ENCODE results near the gene ADSL.

Gene ADSL

DNA sequence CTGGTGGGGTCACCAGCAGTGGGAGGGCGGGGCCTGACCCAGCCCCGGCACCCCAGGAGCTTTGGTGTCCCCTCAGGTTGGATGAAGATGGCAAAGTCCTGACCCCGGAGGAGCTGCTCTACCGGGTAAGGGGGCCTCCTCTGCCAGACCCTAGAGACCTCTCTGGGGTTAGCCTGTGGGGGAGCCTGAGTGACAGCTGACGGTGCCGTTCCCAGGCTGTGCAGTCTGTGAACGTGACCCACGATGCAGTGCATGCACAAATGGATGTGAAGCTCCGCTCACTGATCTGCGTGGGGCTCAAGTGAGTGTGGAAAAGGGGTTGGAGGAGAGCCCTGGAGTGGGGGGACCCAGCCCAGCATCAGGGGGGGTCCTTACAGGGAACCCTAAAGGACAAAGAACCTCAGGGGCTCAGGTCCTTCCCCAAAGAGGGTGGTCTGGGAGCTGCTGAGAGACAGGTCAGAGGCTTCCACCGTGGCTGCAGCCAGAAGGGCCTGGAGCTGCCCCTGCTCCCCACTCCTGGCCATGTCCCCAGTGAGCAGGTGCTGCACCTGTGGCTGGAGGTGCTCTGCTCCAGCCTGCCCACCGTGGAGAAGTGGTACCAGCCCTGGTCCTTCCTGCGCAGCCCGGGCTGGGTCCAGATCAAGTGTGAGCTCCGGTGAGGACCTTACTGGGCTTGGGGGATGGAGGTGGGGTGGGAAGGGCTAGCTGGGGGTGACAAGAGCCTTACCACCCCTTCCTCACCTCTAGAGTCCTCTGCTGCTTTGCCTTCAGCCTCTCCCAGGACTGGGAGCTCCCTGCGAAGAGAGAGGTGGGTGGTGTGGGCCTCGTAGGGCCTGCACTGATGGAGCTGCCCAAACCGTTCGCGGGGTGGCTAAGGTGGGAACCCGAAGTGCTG, 62.7 kb downstream of the ADSL start:
- no peaks in the 10 kb centered on the region for H4K20me1 ChIP-seq (ENCODE audit: insufficient read depth, low read length)
- no peak overlapping the region for H3K9ac ChIP-seq (ENCODE audit: low read length)
- peaks cover 24% of the 10 kb centered on the region for H3K4me1 ChIP-seq (ENCODE audit: low read length)
- no peaks in the 10 kb centered on the region for H3K79me2 ChIP-seq (ENCODE audit: low read length)
- no peak overlapping the region for H3K4me3 ChIP-seq (ENCODE audit: low read length)
- H3K4me2 ChIP-seq (ENCODE audit: low read length) = no peak overlapping the region
- no peaks in the 10 kb centered on the region for H3K9me3 ChIP-seq (ENCODE audit: insufficient read depth, low read length)
- no peaks in the 10 kb centered on the region for H3K27me3 ChIP-seq (ENCODE audit: low read depth, low read length)
- H2AFZ ChIP-seq (ENCODE audit: low read depth, low read length) = no peak overlapping the region
- H3K36me3 ChIP-seq (replicated peaks; ENCODE audit: low read depth, low read length) = peaks cover 52% of the 10 kb centered on the region
- no peak for TF ChIP-seq EZH2phosphoT487 (IDR thresholded peaks at IDR 0.05; ENCODE audit: low read depth)
- TF ChIP-seq, protein P1, sequence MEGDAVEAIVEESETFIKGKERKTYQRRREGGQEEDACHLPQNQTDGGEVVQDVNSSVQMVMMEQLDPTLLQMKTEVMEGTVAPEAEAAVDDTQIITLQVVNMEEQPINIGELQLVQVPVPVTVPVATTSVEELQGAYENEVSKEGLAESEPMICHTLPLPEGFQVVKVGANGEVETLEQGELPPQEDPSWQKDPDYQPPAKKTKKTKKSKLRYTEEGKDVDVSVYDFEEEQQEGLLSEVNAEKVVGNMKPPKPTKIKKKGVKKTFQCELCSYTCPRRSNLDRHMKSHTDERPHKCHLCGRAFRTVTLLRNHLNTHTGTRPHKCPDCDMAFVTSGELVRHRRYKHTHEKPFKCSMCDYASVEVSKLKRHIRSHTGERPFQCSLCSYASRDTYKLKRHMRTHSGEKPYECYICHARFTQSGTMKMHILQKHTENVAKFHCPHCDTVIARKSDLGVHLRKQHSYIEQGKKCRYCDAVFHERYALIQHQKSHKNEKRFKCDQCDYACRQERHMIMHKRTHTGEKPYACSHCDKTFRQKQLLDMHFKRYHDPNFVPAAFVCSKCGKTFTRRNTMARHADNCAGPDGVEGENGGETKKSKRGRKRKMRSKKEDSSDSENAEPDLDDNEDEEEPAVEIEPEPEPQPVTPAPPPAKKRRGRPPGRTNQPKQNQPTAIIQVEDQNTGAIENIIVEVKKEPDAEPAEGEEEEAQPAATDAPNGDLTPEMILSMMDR (IDR thresholded peaks at IDR 0.05; ENCODE audit: low read depth, low read length) = no peak
- H3K27ac ChIP-seq (ENCODE audit: low read length) = no peak overlapping the region

DNA sequence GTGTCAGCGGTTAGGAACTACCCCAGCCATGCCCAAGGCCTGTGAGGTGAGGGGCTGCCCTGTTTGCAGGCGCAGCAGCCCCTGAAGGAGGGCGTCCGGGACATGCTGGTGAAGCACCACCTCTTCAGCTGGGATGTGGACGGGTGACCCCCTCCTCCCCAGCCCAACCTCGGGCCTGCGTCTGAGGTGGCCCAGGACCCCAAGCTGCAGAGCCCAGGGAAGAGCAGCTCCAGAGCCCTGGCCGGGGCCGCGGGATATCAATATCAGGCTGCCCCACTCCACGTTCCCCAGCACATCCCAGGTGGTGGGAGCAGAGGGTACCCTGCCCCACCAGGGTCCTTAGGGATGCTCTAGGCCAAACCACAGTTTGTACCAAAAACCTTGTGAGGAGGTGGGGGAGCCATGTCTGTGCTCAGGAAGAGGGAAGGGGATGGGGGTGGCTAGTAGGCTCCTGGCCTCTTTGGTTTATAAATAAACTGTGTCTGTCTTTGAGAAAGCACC, 63.4 kb downstream of the ADSL start:
- H3K9me3 ChIP-seq (ENCODE audit: insufficient read depth, low read length) = no peaks in the 10 kb centered on the region
- H3K27ac ChIP-seq (ENCODE audit: low read length) = no peak overlapping the region
- H3K4me3 ChIP-seq (ENCODE audit: low read length) = no peak overlapping the region
- no peak for TF ChIP-seq EZH2phosphoT487 (IDR thresholded peaks at IDR 0.05; ENCODE audit: low read depth)
- TF ChIP-seq, protein P1 (IDR thresholded peaks at IDR 0.05; ENCODE audit: low read depth, low read length) = no peak
- H2AFZ ChIP-seq (ENCODE audit: low read depth, low read length) = no peak overlapping the region
- no peaks in the 10 kb centered on the region for H4K20me1 ChIP-seq (ENCODE audit: insufficient read depth, low read length)
- peaks cover 56% of the 10 kb centered on the region for H3K36me3 ChIP-seq (replicated peaks; ENCODE audit: low read depth, low read length)
- H3K79me2 ChIP-seq (ENCODE audit: low read length) = no peaks in the 10 kb centered on the region
- H3K4me1 ChIP-seq (ENCODE audit: low read length) = peaks cover 31% of the 10 kb centered on the region
- H3K27me3 ChIP-seq (ENCODE audit: low read depth, low read length) = no peaks in the 10 kb centered on the region
- H3K4me2 ChIP-seq (ENCODE audit: low read length) = no peak overlapping the region
- H3K9ac ChIP-seq (ENCODE audit: low read length) = no peak overlapping the region

DNA sequence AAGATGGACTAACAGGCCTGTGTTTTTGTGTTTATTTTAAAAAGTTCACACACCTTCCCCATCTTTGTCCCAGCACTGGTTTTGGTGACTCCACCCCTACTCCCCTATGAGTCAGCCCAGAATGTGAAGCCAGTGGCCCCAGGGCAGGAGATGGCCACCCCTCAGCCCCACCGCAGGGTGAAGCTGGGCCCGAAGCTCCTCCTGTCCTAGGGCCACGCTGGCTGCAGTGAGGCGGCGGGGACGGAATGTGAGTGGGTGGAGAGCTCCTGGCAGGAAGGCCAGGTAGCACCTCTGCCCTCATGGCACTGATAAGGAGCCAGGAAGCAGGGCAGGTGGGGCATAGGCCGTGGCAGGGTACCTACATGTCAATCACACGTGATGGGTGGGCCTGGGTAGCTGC, 64.0 kb downstream of the ADSL start:
- no peaks in the 10 kb centered on the region for H4K20me1 ChIP-seq (ENCODE audit: insufficient read depth, low read length)
- H3K9ac ChIP-seq (ENCODE audit: low read length) = no peak overlapping the region
- no peak overlapping the region for H2AFZ ChIP-seq (ENCODE audit: low read depth, low read length)
- no peak overlapping the region for H3K4me3 ChIP-seq (ENCODE audit: low read length)
- no peaks in the 10 kb centered on the region for H3K79me2 ChIP-seq (ENCODE audit: low read length)
- no peak for TF ChIP-seq EZH2phosphoT487 (IDR thresholded peaks at IDR 0.05; ENCODE audit: low read depth)
- no peaks in the 10 kb centered on the region for H3K9me3 ChIP-seq (ENCODE audit: insufficient read depth, low read length)
- H3K27ac ChIP-seq (ENCODE audit: low read length) = no peak overlapping the region
- no peaks in the 10 kb centered on the region for H3K27me3 ChIP-seq (ENCODE audit: low read depth, low read length)
- H3K36me3 ChIP-seq (replicated peaks; ENCODE audit: low read depth, low read length) = peaks cover 56% of the 10 kb centered on the region
- peaks cover 37% of the 10 kb centered on the region for H3K4me1 ChIP-seq (ENCODE audit: low read length)
- no peak overlapping the region for H3K4me2 ChIP-seq (ENCODE audit: low read length)

DNA sequence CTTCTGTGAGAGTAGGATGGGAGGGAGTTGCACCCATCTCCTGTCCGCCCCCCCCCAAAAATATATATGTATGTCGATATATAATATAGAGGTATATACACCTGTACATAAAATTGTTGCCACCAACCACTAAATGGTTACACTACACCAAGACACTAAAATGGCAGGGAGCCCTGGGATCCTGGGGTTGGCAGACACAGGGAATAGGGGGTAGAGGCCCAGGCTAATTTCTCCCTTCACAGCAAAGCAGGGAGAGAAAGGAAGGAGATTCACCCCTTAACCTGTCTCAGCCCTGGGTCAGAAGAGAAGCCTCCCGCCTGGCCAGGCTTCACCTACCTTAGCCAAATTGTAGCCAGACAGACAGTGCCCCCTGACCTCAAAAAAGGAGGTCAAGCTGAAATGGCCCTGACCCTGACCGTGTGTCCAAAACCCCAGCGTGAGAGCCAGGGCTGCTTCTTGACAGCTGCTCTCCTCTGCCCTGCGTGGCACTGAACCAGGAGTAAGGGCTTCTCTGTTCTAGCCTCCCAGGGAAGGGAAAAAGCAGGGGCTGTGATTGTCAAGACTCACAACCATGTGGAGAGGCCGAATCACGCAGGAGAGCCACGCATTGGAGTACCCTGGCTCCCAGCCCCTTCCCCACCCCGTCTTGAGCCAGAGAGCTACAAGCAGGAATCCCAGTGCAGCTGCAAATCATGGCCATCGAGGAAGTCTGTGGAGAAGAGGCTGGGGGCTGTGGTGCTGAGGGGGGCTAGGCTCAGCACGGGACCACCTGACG, 64.6 kb downstream of the ADSL start:
- Histone ChIP-seq H3K36me3 (replicated peaks; ENCODE audit: low read depth, low read length) (peaks cover 56% of the 10 kb centered on the region), H3K4me3 (ENCODE audit: low read length) (no peak overlapping the region)

More for the DNA sequence above, 64.6 kb downstream of the ADSL start:
- Histone ChIP-seq H4K20me1 (ENCODE audit: insufficient read depth, low read length) (no peaks in the 10 kb centered on the region), H3K9ac (ENCODE audit: low read length) (no peak overlapping the region), H3K27me3 (ENCODE audit: low read depth, low read length) (no peaks in the 10 kb centered on the region), H3K9me3 (ENCODE audit: insufficient read depth, low read length) (no peaks in the 10 kb centered on the region), H3K79me2 (ENCODE audit: low read length) (no peaks in the 10 kb centered on the region), H3K4me2 (ENCODE audit: low read length) (no peak overlapping the region), H3K27ac (ENCODE audit: low read length) (no peak overlapping the region), H3K4me1 (ENCODE audit: low read length) (peaks cover 43% of the 10 kb centered on the region), H2AFZ (ENCODE audit: low read depth, low read length) (no peak overlapping the region)
- TF ChIP-seq, protein P1 (IDR thresholded peaks at IDR 0.05; ENCODE audit: low read depth, low read length) = no peak
- no peak for TF ChIP-seq EZH2phosphoT487 (IDR thresholded peaks at IDR 0.05; ENCODE audit: low read depth)
